Measurements from ENCODE around the gene TGFBR3. TPM values are rescaled to one million over a fixed set of nuclear protein-coding genes. Genes with fewer than 3 reads are reported as not detected.

TGFBR3 gene
- total RNA-seq, 1 donor from 2014 or later = 2.5 TPM

- Mint-ChIP-seq H3K27me3 (ENCODE audit: low read depth, unreplicated experiment) (peaks cover 22% of the 10 kb centered on the region), H3K27ac (ENCODE audit: unreplicated experiment) (no peak overlapping the region), H3K4me3 (ENCODE audit: unreplicated experiment) (no peak overlapping the region), H3K36me3 (ENCODE audit: low read depth, unreplicated experiment) (no peaks in the 10 kb centered on the region), H3K9me3 (ENCODE audit: unreplicated experiment) (no peaks in the 10 kb centered on the region), H3K4me1 (ENCODE audit: low read depth, unreplicated experiment) (peaks cover 15% of the 10 kb centered on the region)
- H3K4me2 ChIP-seq (ENCODE audit: low read length) = no peak overlapping the region
- H3K27me3 ChIP-seq (ENCODE audit: insufficient read depth, low read length) = peaks cover 4% of the 10 kb centered on the region
- no peak overlapping the region for H2AFZ ChIP-seq (ENCODE audit: low read depth, low read length)
- DNase-seq (ENCODE audit: low read depth) (no peak), FAIRE-seq (no peak)
- no peak overlapping the region for H3K9ac ChIP-seq (ENCODE audit: low read length)
- no peaks in the 10 kb centered on the region for H3K79me2 ChIP-seq (ENCODE audit: insufficient read depth, low read length)
- TF ChIP-seq CTCF (IDR thresholded peaks at IDR 0.05; ENCODE audit: insufficient read depth, low read depth, low read length) = no peak
- no peak for TF ChIP-seq EZH2 (IDR thresholded peaks at IDR 0.05; ENCODE audit: insufficient read depth, low read length)
- no peaks in the 10 kb centered on the region for H3K36me3 ChIP-seq (ENCODE audit: insufficient read depth, low read length)
- H3K27ac ChIP-seq (ENCODE audit: low read depth, low read length) = no peak overlapping the region
- no peaks in the 10 kb centered on the region for H4K20me1 ChIP-seq (ENCODE audit: insufficient read depth, low read length)
- peaks cover 13% of the 10 kb centered on the region for H3K4me1 ChIP-seq (ENCODE audit: insufficient read depth, low read length)
- H3K9me3 ChIP-seq (ENCODE audit: insufficient read depth, low read depth, low read length) = no peaks in the 10 kb centered on the region
- no peak overlapping the region for H3K4me3 ChIP-seq (ENCODE audit: insufficient read depth, low read depth, low read length)
Observed at GRCh38 chr1:91792489-91793071, 93.4 kb downstream of the TGFBR3 start.

- no peak overlapping the region for H3K9ac ChIP-seq (ENCODE audit: low read length)
Observed at GRCh38 chr1:91791691-91792488, 94.1 kb downstream of the TGFBR3 start.

More at GRCh38 chr1:91791691-91792488, 94.1 kb downstream of the TGFBR3 start:
- Histone ChIP-seq H3K36me3 (ENCODE audit: insufficient read depth, low read length) (no peaks in the 10 kb centered on the region), H3K9me3 (ENCODE audit: insufficient read depth, low read depth, low read length) (no peaks in the 10 kb centered on the region), H3K4me1 (ENCODE audit: insufficient read depth, low read length) (peaks cover 13% of the 10 kb centered on the region), H3K27ac (ENCODE audit: low read depth, low read length) (no peak overlapping the region), H4K20me1 (ENCODE audit: insufficient read depth, low read length) (no peaks in the 10 kb centered on the region), H2AFZ (ENCODE audit: low read depth, low read length) (no peak overlapping the region), H3K79me2 (ENCODE audit: insufficient read depth, low read length) (no peaks in the 10 kb centered on the region), H3K4me3 (ENCODE audit: insufficient read depth, low read depth, low read length) (no peak overlapping the region), H3K4me2 (ENCODE audit: low read length) (no peak overlapping the region), H3K27me3 (ENCODE audit: insufficient read depth, low read length) (peaks cover 4% of the 10 kb centered on the region)
- Mint-ChIP-seq H3K27me3 (ENCODE audit: low read depth, unreplicated experiment) (peaks cover 22% of the 10 kb centered on the region), H3K36me3 (ENCODE audit: low read depth, unreplicated experiment) (no peaks in the 10 kb centered on the region), H3K9me3 (ENCODE audit: unreplicated experiment) (no peaks in the 10 kb centered on the region), H3K4me3 (ENCODE audit: unreplicated experiment) (no peak overlapping the region), H3K4me1 (ENCODE audit: low read depth, unreplicated experiment) (peaks cover 15% of the 10 kb centered on the region), H3K27ac (ENCODE audit: unreplicated experiment) (no peak overlapping the region)
- no peak for DNase-seq (ENCODE audit: low read depth)
- FAIRE-seq = no peak
- no peak for TF ChIP-seq EZH2 (IDR thresholded peaks at IDR 0.05; ENCODE audit: insufficient read depth, low read length)
- TF ChIP-seq CTCF (IDR thresholded peaks at IDR 0.05; ENCODE audit: insufficient read depth, low read depth, low read length) = no peak

Data from astrocyte (in vitro differentiated cells and primary cell).